Measurements from ENCODE around the gene PPM1A. TPM values are rescaled to one million over a fixed set of nuclear protein-coding genes. Genes with fewer than 3 reads are reported as not detected.

The PPM1A gene
- total RNA-seq, 1 experiment from 2014 or later, result 38.9 TPM

- no TSS peak for BruUV-seq (replicated peaks)
- Mint-ChIP-seq H3K4me3 (ENCODE audit: low read depth, unreplicated experiment) (no peak overlapping the region), H3K4me1 (ENCODE audit: low read depth, unreplicated experiment) (no peaks in the 10 kb centered on the region), H3K27me3 (ENCODE audit: unreplicated experiment) (peaks cover 33% of the 10 kb centered on the region), H3K27ac (ENCODE audit: unreplicated experiment) (no peak overlapping the region), H3K36me3 (ENCODE audit: insufficient read depth, unreplicated experiment) (no peaks in the 10 kb centered on the region), H3K9me3 (ENCODE audit: low read depth, unreplicated experiment) (no peaks in the 10 kb centered on the region)
- no peak for TF ChIP-seq CTCF (IDR thresholded peaks at IDR 0.05; ENCODE audit: unreplicated experiment)
- CTCF ChIA-PET, result no interaction called here
- DNase-seq, result no peak
- intact Hi-C loops (cut with micrococcal nuclease; ENCODE audit: unreplicated experiment), result no loop called here
These were observed 43.9 kb upstream of the PPM1A start for GRCh38 chr14:60204843-60205774.

DNA sequence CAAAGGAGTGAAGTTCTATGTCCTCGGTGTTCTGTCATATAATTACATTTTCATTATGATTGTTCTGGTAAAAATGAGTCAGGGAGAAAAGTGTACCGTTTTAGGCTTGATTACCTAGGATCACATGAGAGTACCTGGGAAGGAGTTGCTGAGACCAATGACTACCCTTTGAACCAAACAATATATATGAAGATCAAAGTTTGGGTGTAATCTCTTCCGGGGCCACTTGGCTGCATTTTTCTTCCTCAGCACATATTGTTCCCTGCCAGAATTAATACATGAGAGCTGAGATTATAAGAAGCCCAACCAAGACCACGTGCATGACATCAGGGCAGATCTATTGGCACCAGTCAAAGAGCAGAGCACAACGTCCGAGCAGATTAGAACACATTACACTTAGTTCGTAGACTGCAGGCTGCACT is 42.8 kb upstream of the PPM1A start:
- CTCF ChIA-PET, result no interaction called here
- no peak overlapping the region for H3K27ac Mint-ChIP-seq (ENCODE audit: unreplicated experiment)
- BruUV-seq (replicated peaks), result no TSS peak

DNA sequence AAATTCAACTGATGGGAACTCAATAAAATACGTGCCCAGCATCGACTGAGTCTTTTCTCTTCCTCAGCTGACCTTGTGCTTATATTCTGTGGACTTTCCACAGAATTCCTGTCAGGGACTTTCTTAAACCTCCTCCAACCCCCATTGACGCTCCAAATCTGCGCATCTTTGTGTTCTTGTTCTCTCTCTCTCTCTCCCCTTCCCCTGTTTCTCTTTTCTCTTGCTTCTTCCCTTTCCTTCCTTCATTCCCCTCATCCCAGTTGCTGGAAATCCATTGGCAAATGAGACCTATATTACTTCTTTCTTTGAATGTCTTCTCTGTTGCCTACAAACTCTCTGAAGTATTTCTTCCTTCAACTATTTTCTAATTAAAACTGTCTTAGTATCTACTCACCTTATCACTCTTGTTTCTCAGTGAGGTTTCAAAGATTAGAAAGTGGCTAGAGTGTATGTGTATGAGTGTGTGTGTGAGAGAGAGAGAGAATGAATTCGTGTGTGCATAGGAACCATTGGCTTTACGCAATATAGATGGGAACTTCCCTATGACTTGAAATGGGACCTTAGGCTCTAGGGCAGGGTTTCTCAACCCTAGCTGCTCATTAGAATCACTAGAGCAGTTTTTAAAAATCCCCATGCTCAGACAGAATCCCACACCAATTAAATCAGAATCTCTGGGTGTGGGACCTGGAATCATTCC is 42.0 kb upstream of the PPM1A start:
- CTCF ChIA-PET, result no interaction called here
- H3K27ac Mint-ChIP-seq (ENCODE audit: unreplicated experiment), result no peak overlapping the region
- H3K27me3 Mint-ChIP-seq (ENCODE audit: unreplicated experiment), result peaks cover 40% of the 10 kb centered on the region
- no peaks in the 10 kb centered on the region for H3K36me3 Mint-ChIP-seq (ENCODE audit: insufficient read depth, unreplicated experiment)
- intact Hi-C loops (cut with micrococcal nuclease; ENCODE audit: unreplicated experiment), result no loop called here
- TF ChIP-seq CTCF (IDR thresholded peaks at IDR 0.05; ENCODE audit: unreplicated experiment), result no peak
- no TSS peak for BruUV-seq (replicated peaks)
- no peak for DNase-seq
- H3K4me3 Mint-ChIP-seq (ENCODE audit: low read depth, unreplicated experiment), result no peak overlapping the region
- no peaks in the 10 kb centered on the region for H3K9me3 Mint-ChIP-seq (ENCODE audit: low read depth, unreplicated experiment)
- no peaks in the 10 kb centered on the region for H3K4me1 Mint-ChIP-seq (ENCODE audit: low read depth, unreplicated experiment)

More for the DNA sequence above, 42.8 kb upstream of the PPM1A start:
- Mint-ChIP-seq H3K4me3 (ENCODE audit: low read depth, unreplicated experiment) (no peak overlapping the region), H3K9me3 (ENCODE audit: low read depth, unreplicated experiment) (no peaks in the 10 kb centered on the region), H3K4me1 (ENCODE audit: low read depth, unreplicated experiment) (no peaks in the 10 kb centered on the region), H3K36me3 (ENCODE audit: insufficient read depth, unreplicated experiment) (no peaks in the 10 kb centered on the region), H3K27me3 (ENCODE audit: unreplicated experiment) (peaks cover 40% of the 10 kb centered on the region)
- DNase-seq, result no peak
- no peak for TF ChIP-seq CTCF (IDR thresholded peaks at IDR 0.05; ENCODE audit: unreplicated experiment)
- intact Hi-C loops (cut with micrococcal nuclease; ENCODE audit: unreplicated experiment), result no loop called here

GRCh38 chr14:60210703-60211102 is 38.3 kb upstream of the PPM1A start:
- Mint-ChIP-seq H3K36me3 (ENCODE audit: insufficient read depth, unreplicated experiment) (no peaks in the 10 kb centered on the region), H3K27me3 (ENCODE audit: unreplicated experiment) (peaks cover 53% of the 10 kb centered on the region), H3K4me3 (ENCODE audit: low read depth, unreplicated experiment) (no peak overlapping the region), H3K27ac (ENCODE audit: unreplicated experiment) (no peak overlapping the region), H3K9me3 (ENCODE audit: low read depth, unreplicated experiment) (no peaks in the 10 kb centered on the region), H3K4me1 (ENCODE audit: low read depth, unreplicated experiment) (no peaks in the 10 kb centered on the region)
- no peak for TF ChIP-seq CTCF (IDR thresholded peaks at IDR 0.05; ENCODE audit: unreplicated experiment)
- CTCF ChIA-PET, result no interaction called here
- no peak for DNase-seq
- BruUV-seq (replicated peaks), result no TSS peak
- intact Hi-C loops (cut with micrococcal nuclease; ENCODE audit: unreplicated experiment), result no loop called here
